HG03108 (cell line): Measurements from ENCODE around the gene TMEM266.

Experiments used
- ATAC-seq: cut with Tn5 transposase; IDR thresholded peaks from one replicate; pipeline ENCODE4 v1.9.1; 2021; ENCODE audit warnings: moderate library complexity; ENCODE audit not compliant: unreplicated experiment

The TMEM266 gene

DNA sequence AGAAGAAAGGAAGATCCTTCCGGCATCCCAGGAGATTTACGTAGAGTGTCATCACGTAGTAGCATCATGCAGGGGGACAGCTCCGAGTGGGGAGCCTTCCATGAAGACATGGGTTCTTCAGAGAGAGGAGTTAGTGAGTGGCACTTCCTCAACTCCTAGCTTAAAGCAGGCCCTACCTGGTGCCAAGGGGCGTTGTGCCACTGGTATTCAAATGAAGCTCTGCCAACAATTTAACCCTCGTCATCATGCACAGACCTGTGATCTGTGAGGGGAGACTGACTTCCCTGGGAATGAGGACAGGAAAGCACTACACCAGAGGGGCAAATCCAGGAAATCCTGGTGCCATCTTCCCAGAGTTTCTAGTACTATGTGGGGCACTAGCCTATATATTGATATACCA, 59.0 kb downstream of the TMEM266 start:
- ATAC-seq, result no peak

DNA sequence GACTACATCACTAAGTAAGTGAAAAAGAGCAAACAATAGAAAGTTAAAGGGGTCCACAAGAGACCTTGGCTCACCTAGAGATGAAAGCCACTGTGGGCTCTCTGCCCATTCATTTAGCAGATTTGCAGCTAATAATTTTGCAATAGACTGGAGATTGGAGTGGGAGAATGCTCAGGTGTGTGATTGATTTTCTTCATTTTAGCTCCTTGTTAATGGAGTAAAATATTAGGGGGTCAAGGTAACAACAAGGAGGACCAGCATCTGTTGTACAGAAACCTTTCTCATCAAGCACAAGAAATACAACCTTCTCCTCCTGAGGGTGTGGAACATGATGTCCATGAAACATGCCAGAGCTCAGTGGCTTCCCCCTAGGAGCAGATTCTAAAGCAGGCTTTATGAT, 63.2 kb downstream of the TMEM266 start:
- ATAC-seq, result no peak

DNA sequence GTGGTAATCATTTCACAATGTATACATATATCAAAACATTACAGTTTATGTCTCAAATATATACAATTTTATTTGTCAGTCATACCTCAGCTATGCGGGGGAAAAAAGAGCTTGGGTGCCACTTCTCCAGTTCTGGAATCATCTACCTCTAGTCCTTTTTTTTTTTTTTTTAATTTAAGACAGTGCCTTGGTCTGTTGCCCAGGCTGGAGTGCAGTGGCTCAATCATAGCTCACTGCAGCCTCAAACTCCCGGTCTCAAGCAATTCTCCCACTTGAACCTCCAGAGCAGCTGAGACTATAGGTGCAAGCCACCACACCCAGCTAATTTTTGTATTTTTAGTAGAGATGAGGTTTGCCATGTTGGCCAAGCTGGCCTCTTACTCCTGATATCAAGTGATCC, 67.4 kb downstream of the TMEM266 start:
- ATAC-seq, result no peak

GRCh38 chr15:76127880-76128279, 68.1 kb downstream of the TMEM266 start:
- ATAC-seq, result no peak

DNA sequence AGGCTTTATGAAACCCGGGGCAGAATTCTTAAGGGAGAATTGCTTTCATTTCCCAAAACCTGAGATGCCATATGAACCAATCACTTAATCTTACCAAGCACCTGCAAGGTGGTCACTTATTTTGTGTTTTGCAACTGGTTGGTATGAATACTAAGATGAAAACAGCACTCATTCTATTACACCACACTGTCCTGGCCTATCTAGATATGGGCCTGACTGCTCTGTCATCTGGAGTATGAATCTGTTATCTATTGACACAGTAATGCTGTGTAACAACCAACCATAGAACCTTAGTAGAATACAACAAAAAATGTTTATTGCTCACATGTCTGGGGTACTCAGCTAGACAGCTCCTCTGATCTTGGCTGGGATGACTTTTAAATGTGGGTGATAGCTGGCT, 74.8 kb downstream of the TMEM266 start:
- ATAC-seq, result no peak

GRCh38 chr15:76135516-76135915, 75.7 kb downstream of the TMEM266 start:
- no peak for ATAC-seq

- no peak for ATAC-seq
These were observed 78.7 kb downstream of the TMEM266 start for GRCh38 chr15:76138436-76138835.

DNA sequence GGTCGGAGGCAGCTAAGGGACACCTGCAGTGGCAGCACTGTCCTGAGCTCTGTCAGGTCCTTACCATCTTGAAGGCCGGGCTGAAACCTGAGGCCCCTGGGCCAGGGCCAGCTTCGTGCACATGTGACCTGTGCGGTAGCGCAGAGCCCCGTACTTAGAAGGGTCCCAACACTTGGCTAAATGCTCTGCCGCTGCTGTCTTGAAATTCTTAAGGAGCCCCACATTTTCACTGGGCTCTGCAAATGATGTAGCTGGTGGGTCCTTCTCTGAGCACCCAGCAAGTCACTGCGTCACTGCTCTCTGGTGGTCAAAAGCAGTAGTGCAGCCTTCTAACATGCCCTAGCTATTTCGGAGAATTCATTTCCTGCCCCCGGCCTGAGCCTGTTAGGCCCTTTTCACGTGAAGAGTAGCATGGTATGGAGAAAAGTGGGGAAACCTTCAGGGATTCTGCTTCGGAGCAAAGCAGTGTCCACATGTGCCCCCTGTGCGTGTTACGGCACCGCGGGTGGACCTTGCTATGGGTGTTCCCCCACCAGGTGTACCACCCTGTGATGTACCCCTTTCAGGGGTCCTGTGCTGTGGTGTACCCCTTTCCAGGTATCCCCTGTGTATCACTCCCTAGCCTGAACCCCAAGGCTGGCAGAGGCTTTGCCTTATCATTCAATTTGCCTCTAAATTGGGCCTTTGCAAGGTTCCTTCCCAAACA, 79.7 kb downstream of the TMEM266 start:
- ATAC-seq, result no peak

DNA sequence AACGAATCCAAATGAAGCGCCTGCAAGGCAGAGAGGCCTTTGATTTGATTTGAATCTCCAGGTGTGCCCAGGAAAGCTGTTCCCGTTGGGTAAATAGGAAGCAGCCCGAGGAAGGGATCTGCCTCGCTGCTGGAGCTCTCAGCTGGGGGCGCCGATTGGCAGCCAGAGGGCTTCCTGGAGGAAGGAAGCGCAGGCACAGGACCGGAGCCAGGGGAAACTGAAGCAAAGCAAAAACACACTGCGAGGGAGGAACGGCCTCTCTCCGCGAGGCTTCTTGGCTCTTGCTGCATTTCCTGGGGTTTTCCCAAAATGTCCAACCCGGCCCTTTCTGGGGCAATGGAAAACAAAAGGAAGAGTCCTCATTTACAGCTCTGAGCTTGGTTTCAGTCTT, 80.3 kb downstream of the TMEM266 start:
- ATAC-seq, result no peak

- ATAC-seq, result no peak
These were observed 87.0 kb downstream of the TMEM266 start for GRCh38 chr15:76146812-76147211.

GRCh38 chr15:76147906-76148570, 88.3 kb downstream of the TMEM266 start:
- ATAC-seq, result no peak

GRCh38 chr15:76149291-76149915, 89.6 kb downstream of the TMEM266 start:
- no peak for ATAC-seq

DNA sequence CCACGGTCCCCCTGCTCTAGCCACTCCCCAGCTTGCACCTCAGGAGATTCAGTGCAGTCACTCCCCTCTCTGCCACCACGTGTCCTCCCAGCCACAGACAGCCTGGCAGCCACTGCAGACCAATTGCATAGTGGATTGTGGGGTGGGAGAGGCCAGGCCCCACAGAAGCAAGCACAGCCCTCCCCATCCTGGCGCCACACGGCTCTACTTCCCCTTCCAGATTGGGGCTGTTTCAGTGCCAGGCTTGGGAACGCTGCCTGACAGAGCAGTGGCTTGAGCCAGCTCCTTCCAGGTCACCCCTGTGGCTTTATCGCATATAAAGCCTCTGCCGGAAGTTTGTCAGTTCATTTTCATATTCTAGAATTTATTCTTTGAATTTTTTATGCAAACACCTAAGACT, 90.7 kb downstream of the TMEM266 start:
- ATAC-seq, result peak; percentile 20

GRCh38 chr15:76150971-76151598, 91.3 kb downstream of the TMEM266 start:
- peak; percentile 68 for ATAC-seq

DNA sequence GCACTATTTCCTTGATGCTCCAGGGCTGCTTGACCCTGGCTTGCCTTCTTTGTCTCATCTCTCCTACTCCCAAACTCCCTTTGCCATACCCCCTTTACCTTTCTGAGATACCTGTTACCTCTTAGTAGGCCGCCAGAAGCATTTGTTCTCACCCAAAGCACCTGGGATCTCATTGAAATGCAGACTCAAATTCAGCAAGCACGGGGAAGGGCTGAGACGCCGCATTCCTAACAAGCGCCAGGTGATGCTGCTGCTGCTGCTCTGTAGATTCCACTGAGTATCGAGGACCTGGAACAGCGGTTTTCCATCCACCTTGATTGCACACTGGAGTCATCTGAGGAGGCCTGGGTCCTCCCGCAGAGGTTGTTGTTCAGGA, 91.8 kb downstream of the TMEM266 start:
- no peak for ATAC-seq

- no peak for ATAC-seq
These were observed 92.4 kb downstream of the TMEM266 start for GRCh38 chr15:76152197-76152596.

- no peak for ATAC-seq
These were observed 93.7 kb downstream of the TMEM266 start for GRCh38 chr15:76153241-76154197.

- ATAC-seq, result no peak
These were observed 95.9 kb downstream of the TMEM266 start for GRCh38 chr15:76155731-76156130.

- ATAC-seq, result no peak
These were observed 98.4 kb downstream of the TMEM266 start for GRCh38 chr15:76158226-76158625.

- no peak for ATAC-seq
These were observed 99.0 kb downstream of the TMEM266 start for GRCh38 chr15:76158815-76159214.

DNA sequence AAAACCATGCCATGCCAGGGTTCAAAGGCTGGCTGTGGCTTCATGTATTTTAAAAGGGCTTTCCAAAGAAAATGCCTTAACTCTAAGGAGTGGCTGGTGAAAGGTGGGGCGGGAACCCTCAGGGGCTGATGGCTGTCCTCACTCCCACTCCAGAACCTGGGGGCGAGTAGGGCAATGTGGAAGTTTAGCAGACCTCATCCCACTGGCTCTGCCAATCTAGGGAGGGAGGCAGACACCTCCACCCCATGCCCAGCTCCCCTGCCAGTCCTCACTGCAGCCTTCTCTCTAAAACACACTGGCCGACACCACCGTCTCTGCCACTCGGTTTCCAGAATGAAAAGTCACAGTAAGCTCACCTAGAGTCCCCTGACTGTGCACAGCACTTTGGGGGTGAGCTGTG, 99.5 kb downstream of the TMEM266 start:
- ATAC-seq, result no peak
